Measurements from ENCODE around the gene KRTAP4-4. TPM values are rescaled to one million over a fixed set of nuclear protein-coding genes. Genes with fewer than 3 reads are reported as not detected.

The KRTAP4-4 gene
- total RNA-seq, 1 experiment from 2014 or later, result not detected

GRCh38 chr17:41153856-41154255 is 6.7 kb downstream of the KRTAP4-4 start:
- Histone ChIP-seq H3K9me3 (ENCODE audit: control insufficient read depth, low read depth, low read length) (no peaks in the 10 kb centered on the region), H2BK12ac (ENCODE audit: insufficient read length, low read depth, low read length) (no peak overlapping the region), H3K79me1 (ENCODE audit: insufficient read depth, low read depth, low read length, poor library complexity, severe bottlenecking) (no peaks in the 10 kb centered on the region), H4K91ac (ENCODE audit: insufficient read length, low read depth, low read length) (no peak overlapping the region), H2BK15ac (ENCODE audit: low read depth, low read length) (no peak overlapping the region), H2AK5ac (ENCODE audit: insufficient read length, low read length) (no peak overlapping the region), H3K27ac (ENCODE audit: insufficient read length, low read depth, low read length) (no peak overlapping the region), H3K9ac (ENCODE audit: extremely low read depth, insufficient read length, low read length) (no peak overlapping the region), H2BK20ac (ENCODE audit: low read depth, low read length, poor library complexity, severe bottlenecking) (no peak overlapping the region), H3K56ac (ENCODE audit: insufficient read length, low read depth, low read length) (no peak overlapping the region), H2AFZ (ENCODE audit: low read length) (no peak overlapping the region), H3K27me3 (ENCODE audit: insufficient read depth, low read length) (no peaks in the 10 kb centered on the region), H4K8ac (replicated peaks; ENCODE audit: insufficient read length, low read depth, low read length) (no peak overlapping the region), H3K4me1 (ENCODE audit: insufficient read depth, low read length) (no peaks in the 10 kb centered on the region), H3K23me2 (ENCODE audit: insufficient read length, low read depth, low read length, poor library complexity, severe bottlenecking) (no peaks in the 10 kb centered on the region), H3K14ac (ENCODE audit: insufficient read depth, low read length) (no peak overlapping the region), H2BK120ac (ENCODE audit: low read depth, low read length, poor library complexity, severe bottlenecking) (no peak overlapping the region), H4K5ac (ENCODE audit: insufficient read length, low read depth, low read length) (no peak overlapping the region), H3K4me2 (ENCODE audit: insufficient read depth, insufficient read length, low read length) (no peak overlapping the region), H3K18ac (ENCODE audit: insufficient read length, low read depth, low read length) (no peak overlapping the region), H3T11ph (ENCODE audit: low read length) (no peak overlapping the region), H3K23ac (ENCODE audit: insufficient read length, low read depth, low read length) (no peak overlapping the region), H4K20me1 (ENCODE audit: control insufficient read depth, insufficient read depth, insufficient read length) (no peaks in the 10 kb centered on the region), H3K79me2 (ENCODE audit: insufficient read depth, low read length) (no peaks in the 10 kb centered on the region), H2BK5ac (ENCODE audit: insufficient read length, low read length) (no peak overlapping the region), H3K4ac (ENCODE audit: low read depth, low read length) (no peak overlapping the region)
- Mint-ChIP-seq H3K36me3 (ENCODE audit: insufficient read depth in 1 of 3, low read depth in 3 of 3) (no peaks in the 10 kb centered on the region; a peak in 1 of 7 replicates), H3K4me1 (peaks cover 2 to 5% of the 10 kb centered on the region in 2 experiments), H3K4me3 (no peak overlapping the region), H3K9me3 (no peaks in the 10 kb centered on the region), H3K27me3 (ENCODE audit: low read depth) (peaks cover 2% of the 10 kb centered on the region; the same call in 1 of the 2 replicates), H3K27ac (no peak overlapping the region)
- no peak for TF ChIP-seq CTCF (conservative IDR thresholded peaks at IDR 0.05)
- no peak for DNase-seq
- WGBS (ENCODE audit: extremely low coverage, insufficient read length, low lambda C conversion rate), result no CpG with 5 or more reads among the region's 2 CpGs

Measured in H9 (cell line).